CD4-positive, CD25-positive, alpha-beta regulatory T cell (primary cell): ENCODE results near the gene NME7. TPM values are rescaled to one million over a fixed set of nuclear protein-coding genes. Genes with fewer than 3 reads are reported as not detected.
A peak's percentile ranks its signal among the peaks of the same experiment; 100 is the strongest.

Experiments used
- ATAC-seq, 2 donors: fragments of 150-1000 bp; cut with Tn5 transposase; one replicate each; pipeline ENCODE4 v1.10.0; 2021; ENCODE audit warnings: low read depth in 2 of 2, moderate number of reproducible peaks in 2 of 2, moderate library complexity in 1 of 2
- DNase-seq, 3 donors: peaks; one replicate each; pipeline versions ENCODE4 v3.0.0 to v3.0.0-alpha.2; 2012 to 2022; ENCODE audit warnings: mixed read lengths in 1 of 3
- H3K27ac ChIP-seq: one replicate; pipeline ENCODE4 v1.7.0; 2013; ENCODE audit warnings: mild to moderate bottlenecking, low read length; ENCODE audit not compliant: insufficient read depth, poor library complexity, severe bottlenecking
- H3K27me3 ChIP-seq: one replicate; pipeline ENCODE4 v1.7.0; 2013; ENCODE audit warnings: low read length; ENCODE audit not compliant: control insufficient read depth, insufficient read depth
- H3K36me3 ChIP-seq: one replicate; pipeline ENCODE4 v1.7.0; 2013; ENCODE audit warnings: mild to moderate bottlenecking, low read length, moderate library complexity; ENCODE audit not compliant: control insufficient read depth, insufficient read depth
- H3K4me1 ChIP-seq: 2 replicates; pipeline ENCODE4 v1.7.0; 2013; ENCODE audit warnings: mild to moderate bottlenecking, low read length; ENCODE audit not compliant: insufficient read depth, control insufficient read depth, poor library complexity, severe bottlenecking
- H3K4me3 ChIP-seq: one replicate; pipeline ENCODE4 v1.7.0; 2013; ENCODE audit warnings: low read depth, mild to moderate bottlenecking, low read length, moderate library complexity
- H3K9me3 ChIP-seq, 2 experiments: 1 replicate in 1 of 2; 2 replicates in 1 of 2; pipeline ENCODE4 v1.7.0; 2013; ENCODE audit warnings: low read length in 2 of 2, mild to moderate bottlenecking in 1 of 2, moderate library complexity in 1 of 2; ENCODE audit not compliant: control insufficient read depth in 2 of 2
- H3K27ac Mint-ChIP-seq, 3 donors: one replicate each; pipeline ENCODE4 v1.8.0; 2020 to 2022; ENCODE audit warnings: mild to moderate bottlenecking in 3 of 3, mixed read lengths in 3 of 3, moderate library complexity in 2 of 3
- H3K27me3 Mint-ChIP-seq: one replicate; pipeline ENCODE4 v1.8.0; 2022; ENCODE audit warnings: mild to moderate bottlenecking, mixed read lengths
- H3K36me3 Mint-ChIP-seq: one replicate; pipeline ENCODE4 v1.8.0; 2020; ENCODE audit warnings: mixed read lengths
- H3K4me1 Mint-ChIP-seq, 4 donors: one replicate each; pipeline ENCODE4 v1.8.0; 2020 to 2022; ENCODE audit warnings: mixed read lengths in 4 of 4, mild to moderate bottlenecking in 1 of 4
- H3K4me3 Mint-ChIP-seq, 4 donors: one replicate each; pipeline ENCODE4 v1.8.0; 2020 to 2022; ENCODE audit warnings: mild to moderate bottlenecking in 4 of 4, mixed read lengths in 4 of 4, moderate library complexity in 3 of 4
- H3K9me3 Mint-ChIP-seq, 7 donors: one replicate each; pipeline ENCODE4 v1.8.0; 2020 to 2022; ENCODE audit warnings: mixed read lengths in 7 of 7, mild to moderate bottlenecking in 3 of 7, moderate library complexity in 2 of 7
- polyA plus RNA-seq, 4 donors: library from polyadenylated mRNA; unstranded; fragments of 300-500 nt; fragmentation: Illumina TruSeq; gene quantifications; one replicate each; pipeline ENCODE4 v1.2.3, GENCODE V29; 2021
- total RNA-seq: library from RNA; stranded (reverse); gene quantifications from one replicate; pipeline ENCODE4 v1.2.3, GENCODE V29; 2022

The NME7 gene
- total and polyA plus RNA-seq, 5 donors from 2014 or later: 8.3 to 40.2 (median 17.5) TPM

- ATAC-seq (no peak), DNase-seq (no peak)
- Histone ChIP-seq H3K27ac (no peak overlapping the region), H3K36me3 (no peaks in the 10 kb centered on the region), H3K4me1 (peaks cover 4% of the 10 kb centered on the region), H3K4me3 (no peak overlapping the region), H3K27me3 (no peaks in the 10 kb centered on the region), H3K9me3 (no peaks in the 10 kb centered on the region)
- no peaks in the 10 kb centered on the region for H3K9me3 Mint-ChIP-seq
- no peaks in the 10 kb centered on the region for H3K27me3 Mint-ChIP-seq
- H3K27ac Mint-ChIP-seq: no peak overlapping the region
- peaks cover 5 to 11% (median 7%) of the 10 kb centered on the region in 4 donors for H3K4me1 Mint-ChIP-seq
- H3K4me3 Mint-ChIP-seq: no peak overlapping the region
- H3K36me3 Mint-ChIP-seq: peaks cover 4% of the 10 kb centered on the region
Measured at GRCh38 chr1:169141356-169141755, 226.2 kb downstream of the NME7 start.

- Histone ChIP-seq H3K27me3 (no peaks in the 10 kb centered on the region), H3K4me1 (peaks cover 4% of the 10 kb centered on the region), H3K27ac (no peak overlapping the region), H3K9me3 (no peaks in the 10 kb centered on the region), H3K4me3 (no peak overlapping the region), H3K36me3 (no peaks in the 10 kb centered on the region)
- H3K27me3 Mint-ChIP-seq: no peaks in the 10 kb centered on the region
- ATAC-seq: peak; percentile 60 to 70
- H3K4me1 Mint-ChIP-seq: peaks cover 5 to 11% (median 7%) of the 10 kb centered on the region in 4 donors
- no peak overlapping the region for H3K4me3 Mint-ChIP-seq
- H3K36me3 Mint-ChIP-seq: peaks cover 4% of the 10 kb centered on the region
- no peaks in the 10 kb centered on the region for H3K9me3 Mint-ChIP-seq
- peak in 2 of 3 donors; percentile 6 to 68 for DNase-seq
- H3K27ac Mint-ChIP-seq: no peak overlapping the region
Measured at GRCh38 chr1:169138866-169139670, 228.5 kb downstream of the NME7 start.

GRCh38 chr1:169137357-169137756 is 230.2 kb downstream of the NME7 start:
- H3K4me1 Mint-ChIP-seq: peaks cover 7 to 15% (median 9%) of the 10 kb centered on the region in 4 donors
- H3K27me3 Mint-ChIP-seq: no peaks in the 10 kb centered on the region
- H3K27ac ChIP-seq: no peak overlapping the region
- no peak for ATAC-seq
- peaks cover 9% of the 10 kb centered on the region for H3K36me3 Mint-ChIP-seq
- H3K4me3 ChIP-seq: no peak overlapping the region
- H3K9me3 ChIP-seq: no peaks in the 10 kb centered on the region
- no peak for DNase-seq
- H3K27ac Mint-ChIP-seq: peak overlapping the region in 1 of 3 donors; percentile 30
- H3K27me3 ChIP-seq: no peaks in the 10 kb centered on the region
- no peaks in the 10 kb centered on the region for H3K9me3 Mint-ChIP-seq
- no peak overlapping the region for H3K4me3 Mint-ChIP-seq
- H3K36me3 ChIP-seq: peaks cover 5% of the 10 kb centered on the region
- H3K4me1 ChIP-seq: peaks cover 4% of the 10 kb centered on the region

- Histone ChIP-seq H3K4me3 (no peak overlapping the region), H3K9me3 (no peaks in the 10 kb centered on the region), H3K36me3 (peaks cover 11% of the 10 kb centered on the region), H3K27ac (no peak overlapping the region), H3K4me1 (no peaks in the 10 kb centered on the region), H3K27me3 (no peaks in the 10 kb centered on the region)
- ATAC-seq (no peak), DNase-seq (peak in 1 of 3 donors; percentile 25)
- Mint-ChIP-seq H3K36me3 (peaks cover 24% of the 10 kb centered on the region), H3K4me1 (peaks cover 2 to 10% (median 6%) of the 10 kb centered on the region in 4 donors), H3K27me3 (no peaks in the 10 kb centered on the region), H3K9me3 (no peaks in the 10 kb centered on the region), H3K27ac (no peak overlapping the region), H3K4me3 (no peak overlapping the region)
Measured at GRCh38 chr1:169133801-169134502, 233.6 kb downstream of the NME7 start.

GRCh38 chr1:169133228-169133576 is 234.4 kb downstream of the NME7 start:
- Histone ChIP-seq H3K4me3 (no peak overlapping the region), H3K4me1 (no peaks in the 10 kb centered on the region), H3K36me3 (peaks cover 14% of the 10 kb centered on the region), H3K9me3 (no peaks in the 10 kb centered on the region), H3K27ac (no peak overlapping the region), H3K27me3 (no peaks in the 10 kb centered on the region)
- H3K9me3 Mint-ChIP-seq: no peaks in the 10 kb centered on the region
- no peak overlapping the region for H3K27ac Mint-ChIP-seq
- peaks cover 0 to 13% (median 5%) of the 10 kb centered on the region in 4 donors for H3K4me1 Mint-ChIP-seq
- no peak overlapping the region for H3K4me3 Mint-ChIP-seq
- peaks cover 29% of the 10 kb centered on the region for H3K36me3 Mint-ChIP-seq
- ATAC-seq: no peak
- DNase-seq: no peak
- H3K27me3 Mint-ChIP-seq: no peaks in the 10 kb centered on the region

- H3K4me1 ChIP-seq: no peaks in the 10 kb centered on the region
- no peak overlapping the region for H3K4me3 Mint-ChIP-seq
- no peaks in the 10 kb centered on the region for H3K9me3 ChIP-seq
- no peaks in the 10 kb centered on the region for H3K27me3 Mint-ChIP-seq
- H3K27ac ChIP-seq: no peak overlapping the region
- no peaks in the 10 kb centered on the region for H3K9me3 Mint-ChIP-seq
- ATAC-seq: no peak
- peaks cover 14% of the 10 kb centered on the region for H3K36me3 ChIP-seq
- DNase-seq: no peak
- no peaks in the 10 kb centered on the region for H3K27me3 ChIP-seq
- peaks cover 0 to 17% (median 5%) of the 10 kb centered on the region in 4 donors for H3K4me1 Mint-ChIP-seq
- H3K36me3 Mint-ChIP-seq: peaks cover 34% of the 10 kb centered on the region
- no peak overlapping the region for H3K27ac Mint-ChIP-seq
- no peak overlapping the region for H3K4me3 ChIP-seq
Measured at GRCh38 chr1:169132512-169133227, 234.9 kb downstream of the NME7 start.

- Mint-ChIP-seq H3K4me3 (no peak overlapping the region), H3K4me1 (peaks cover 0 to 17% (median 5%) of the 10 kb centered on the region in 4 donors), H3K27me3 (no peaks in the 10 kb centered on the region), H3K9me3 (no peaks in the 10 kb centered on the region), H3K36me3 (peaks cover 30% of the 10 kb centered on the region), H3K27ac (no peak overlapping the region)
- Histone ChIP-seq H3K36me3 (peaks cover 22% of the 10 kb centered on the region), H3K27me3 (no peaks in the 10 kb centered on the region), H3K9me3 (no peaks in the 10 kb centered on the region), H3K4me1 (no peaks in the 10 kb centered on the region), H3K27ac (no peak overlapping the region), H3K4me3 (no peak overlapping the region)
- no peak for ATAC-seq
- DNase-seq: no peak
Measured at GRCh38 chr1:169130683-169131082, 236.9 kb downstream of the NME7 start.
